ENCODE results near the gene GSKIP. TPM values are rescaled to one million over a fixed set of nuclear protein-coding genes. Genes with fewer than 3 reads are reported as not detected.
A peak's percentile ranks its signal among the peaks of the same experiment; 100 is the strongest.

Gene GSKIP
- total RNA-seq, 1 experiment from 2014 or later: 33.6 TPM

GRCh38 chr14:96376093-96376492 lies 12.8 kb downstream of the GSKIP start:
- no peak for DNase-seq (ENCODE audit: low spot score)

- no peak for DNase-seq (ENCODE audit: low spot score)
Observed at GRCh38 chr14:96380735-96381134, 17.4 kb downstream of the GSKIP start.

- DNase-seq (ENCODE audit: low spot score): no peak
Observed at GRCh38 chr14:96383445-96383844, 20.1 kb downstream of the GSKIP start.

- no peak for DNase-seq (ENCODE audit: low spot score)
Observed at GRCh38 chr14:96384053-96384452, 20.7 kb downstream of the GSKIP start.

GRCh38 chr14:96384740-96385139 lies 21.4 kb downstream of the GSKIP start:
- no peak for DNase-seq (ENCODE audit: low spot score)

- DNase-seq (ENCODE audit: low spot score): no peak
Observed at GRCh38 chr14:96385385-96385784, 22.1 kb downstream of the GSKIP start.

- no peak for DNase-seq (ENCODE audit: low spot score)
Observed at GRCh38 chr14:96390965-96391292, 27.6 kb downstream of the GSKIP start.

GRCh38 chr14:96391293-96392118 lies 28.2 kb downstream of the GSKIP start:
- peak; percentile 71 for DNase-seq (ENCODE audit: low spot score)

GRCh38 chr14:96393071-96393691 lies 29.9 kb downstream of the GSKIP start:
- no peak for DNase-seq (ENCODE audit: low spot score)

- no peak for DNase-seq (ENCODE audit: low spot score)
Observed at GRCh38 chr14:96394047-96394815, 30.9 kb downstream of the GSKIP start.

- no peak for DNase-seq (ENCODE audit: low spot score)
Observed at GRCh38 chr14:96398432-96398831, 35.1 kb downstream of the GSKIP start.

GRCh38 chr14:96398921-96399320 lies 35.6 kb downstream of the GSKIP start:
- no peak for DNase-seq (ENCODE audit: low spot score)

GRCh38 chr14:96399405-96399804 lies 36.1 kb downstream of the GSKIP start:
- DNase-seq (ENCODE audit: low spot score): no peak

GRCh38 chr14:96400495-96400894 lies 37.2 kb downstream of the GSKIP start:
- DNase-seq (ENCODE audit: low spot score): no peak

GRCh38 chr14:96403409-96403808 lies 40.1 kb downstream of the GSKIP start:
- no peak for DNase-seq (ENCODE audit: low spot score)

GRCh38 chr14:96405677-96406076 lies 42.4 kb downstream of the GSKIP start:
- no peak for DNase-seq (ENCODE audit: low spot score)

GRCh38 chr14:96407935-96408570 lies 44.7 kb downstream of the GSKIP start:
- DNase-seq (ENCODE audit: low spot score): no peak

GRCh38 chr14:96408608-96409007 lies 45.3 kb downstream of the GSKIP start:
- no peak for DNase-seq (ENCODE audit: low spot score)

- peak; percentile 84 for DNase-seq (ENCODE audit: low spot score)
Observed at GRCh38 chr14:96409701-96410100, 46.4 kb downstream of the GSKIP start.

GRCh38 chr14:96410119-96410518 lies 46.8 kb downstream of the GSKIP start:
- DNase-seq (ENCODE audit: low spot score): peak; percentile 63

- no peak for DNase-seq (ENCODE audit: low spot score)
Observed at GRCh38 chr14:96413526-96413925, 50.2 kb downstream of the GSKIP start.

- no peak for DNase-seq (ENCODE audit: low spot score)
Observed at GRCh38 chr14:96415559-96415958, 52.2 kb downstream of the GSKIP start.
